HG02884 (cell line): Measurements from ENCODE around the gene THAP4.
"Not testable (repeated sequence)": the region's sequence is repeated elsewhere in the genome, so short reads cannot be mapped to it uniquely, and the experiment has no call there.

ENCODE experiments used
- ATAC-seq: cut with Tn5 transposase; IDR thresholded peaks from one replicate; pipeline ENCODE4 v1.9.1; 2021; ENCODE audit warnings: mild to moderate bottlenecking, moderate library complexity; ENCODE audit not compliant: unreplicated experiment

Gene THAP4

GRCh38 chr2:241666627-241667400 is 29.9 kb upstream of the THAP4 start:
- no peak for ATAC-seq

DNA sequence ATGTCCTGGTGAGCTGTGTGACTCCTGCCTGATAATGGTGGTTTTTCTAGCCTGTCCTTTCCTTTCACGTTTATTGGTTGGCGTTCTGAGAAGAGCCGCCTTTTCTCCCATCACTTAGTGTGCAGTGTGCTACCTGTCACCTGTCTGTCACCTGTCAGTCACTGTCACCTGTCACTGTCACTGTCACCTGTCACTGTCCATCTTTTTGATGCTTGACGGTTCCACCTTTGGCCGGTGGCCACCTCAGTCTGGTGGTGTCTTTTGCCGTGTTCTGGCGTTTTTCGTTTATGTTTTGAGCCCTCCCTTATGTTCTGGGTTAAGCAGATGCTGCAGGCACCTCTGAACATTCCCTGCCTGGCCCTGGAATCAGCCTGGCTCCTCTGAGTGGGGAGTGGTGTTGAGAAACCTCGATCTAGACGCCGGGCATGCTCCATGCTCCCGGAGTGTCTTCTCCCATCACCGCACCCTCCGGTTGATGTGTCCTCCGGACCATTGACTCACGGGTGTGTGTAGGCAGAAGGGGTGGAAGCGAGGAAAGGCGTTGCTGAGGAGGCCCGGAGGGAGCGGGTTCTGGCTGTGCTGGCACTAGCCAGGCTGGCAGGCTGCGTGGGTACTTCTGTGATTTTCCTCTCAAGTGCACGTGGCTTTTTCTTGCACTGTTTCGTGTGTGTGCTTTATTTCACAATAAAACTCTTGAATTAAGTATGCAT is 28.9 kb upstream of the THAP4 start:
- ATAC-seq = no peak

- not testable (repeated sequence) for ATAC-seq
Measured at GRCh38 chr2:241662731-241663130, 25.8 kb upstream of the THAP4 start.

GRCh38 chr2:241660593-241661213 is 23.7 kb upstream of the THAP4 start:
- ATAC-seq = no peak

DNA sequence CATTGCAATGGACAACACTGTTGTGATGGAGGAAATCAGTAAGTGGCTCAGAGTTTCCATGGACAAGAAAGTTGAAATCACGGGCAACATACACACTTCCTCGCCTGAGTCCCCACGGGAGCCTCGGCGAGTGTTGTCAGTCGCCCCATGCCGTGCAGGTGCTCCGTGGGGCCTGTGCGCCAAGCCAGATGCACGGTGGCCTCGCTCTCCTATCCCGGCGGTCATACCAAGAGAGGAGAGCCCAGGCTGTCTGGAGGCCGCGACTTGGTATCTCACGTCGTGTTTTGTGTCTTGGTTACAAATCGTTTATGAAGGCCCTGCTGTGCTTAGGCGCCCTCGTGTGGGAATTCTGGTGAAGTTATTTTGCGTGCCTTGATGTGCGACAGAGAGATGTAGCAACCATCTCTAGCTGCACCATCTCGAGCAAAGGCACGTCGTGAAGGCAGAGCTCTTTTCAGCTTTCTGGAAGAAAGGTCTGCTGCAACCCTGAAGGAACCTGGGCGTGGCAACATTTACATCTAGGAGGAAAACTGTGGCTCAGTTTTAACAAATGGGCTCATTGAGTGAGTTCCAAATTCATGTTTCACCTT is 22.3 kb upstream of the THAP4 start:
- ATAC-seq = no peak

GRCh38 chr2:241658296-241658695 is 21.3 kb upstream of the THAP4 start:
- no peak for ATAC-seq

DNA sequence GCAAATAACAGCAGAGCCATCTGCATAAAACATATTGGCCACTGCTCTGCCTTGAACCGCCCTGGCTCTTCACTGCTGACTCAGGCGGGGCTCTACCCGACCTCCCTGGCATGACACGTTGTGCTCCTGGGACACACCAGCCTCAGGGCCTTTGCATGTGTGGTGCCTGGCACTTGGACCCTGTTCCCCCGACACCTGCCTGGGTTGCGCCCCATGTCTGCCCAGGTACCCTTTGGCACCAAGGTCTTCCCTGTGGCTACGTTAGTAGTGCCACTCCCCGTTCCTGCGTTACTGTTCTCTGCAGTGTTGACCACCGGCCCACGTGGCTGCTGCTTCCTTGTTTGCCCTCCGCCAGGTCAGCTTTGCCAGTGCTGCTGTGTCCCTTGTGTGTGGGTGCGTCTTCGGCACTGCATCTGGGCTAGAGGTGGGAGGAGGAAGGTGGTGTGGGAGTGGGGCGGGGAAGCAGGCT is 20.9 kb upstream of the THAP4 start:
- ATAC-seq = no peak

- ATAC-seq = no peak
Measured at GRCh38 chr2:241656190-241656741, 19.3 kb upstream of the THAP4 start.

GRCh38 chr2:241655516-241656189 is 18.7 kb upstream of the THAP4 start:
- ATAC-seq = no peak

DNA sequence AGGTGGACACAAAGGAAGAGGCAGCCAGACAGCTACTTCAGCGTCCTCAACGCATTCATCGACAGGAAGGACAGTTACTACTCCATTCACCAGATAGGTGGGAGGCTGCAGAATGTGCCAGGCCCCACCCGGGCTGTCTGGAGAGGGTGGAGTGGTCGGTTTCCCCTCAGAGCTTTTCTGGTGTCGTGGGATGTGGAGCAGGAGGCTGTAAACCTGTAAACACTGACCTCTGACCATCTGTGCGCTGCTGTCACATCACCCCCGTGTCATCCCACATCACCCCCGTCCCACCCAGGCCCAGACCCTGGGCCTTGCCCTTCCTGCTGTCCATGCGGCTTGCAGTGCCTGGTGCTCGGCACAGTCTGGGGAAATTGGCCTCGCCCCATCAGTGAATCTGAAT is 17.6 kb upstream of the THAP4 start:
- no peak for ATAC-seq

GRCh38 chr2:241653210-241653750 is 16.3 kb upstream of the THAP4 start:
- ATAC-seq = no peak

- ATAC-seq = no peak
Measured at GRCh38 chr2:241652722-241653121, 15.8 kb upstream of the THAP4 start.

GRCh38 chr2:241652142-241652541 is 15.2 kb upstream of the THAP4 start:
- ATAC-seq = no peak

DNA sequence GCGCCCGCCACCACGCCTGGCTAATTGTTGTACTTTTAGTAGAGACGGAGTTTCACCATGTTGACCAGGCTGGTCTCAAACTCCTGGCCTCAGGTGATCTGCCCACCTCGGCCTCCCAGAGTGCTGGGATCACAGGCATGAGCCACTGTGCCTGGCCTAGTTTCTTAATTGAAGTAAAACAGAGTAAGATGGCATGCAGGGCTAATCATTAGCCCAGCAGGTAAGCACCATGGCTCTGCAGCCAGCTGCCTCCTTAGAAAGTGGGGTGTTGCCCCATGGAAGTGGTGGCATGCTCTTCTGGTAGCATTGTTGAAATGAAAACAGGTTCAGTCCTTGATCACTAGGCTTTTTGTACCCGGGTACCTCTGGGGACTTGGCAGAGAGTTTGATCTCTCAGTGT is 13.0 kb upstream of the THAP4 start:
- no peak for ATAC-seq

DNA sequence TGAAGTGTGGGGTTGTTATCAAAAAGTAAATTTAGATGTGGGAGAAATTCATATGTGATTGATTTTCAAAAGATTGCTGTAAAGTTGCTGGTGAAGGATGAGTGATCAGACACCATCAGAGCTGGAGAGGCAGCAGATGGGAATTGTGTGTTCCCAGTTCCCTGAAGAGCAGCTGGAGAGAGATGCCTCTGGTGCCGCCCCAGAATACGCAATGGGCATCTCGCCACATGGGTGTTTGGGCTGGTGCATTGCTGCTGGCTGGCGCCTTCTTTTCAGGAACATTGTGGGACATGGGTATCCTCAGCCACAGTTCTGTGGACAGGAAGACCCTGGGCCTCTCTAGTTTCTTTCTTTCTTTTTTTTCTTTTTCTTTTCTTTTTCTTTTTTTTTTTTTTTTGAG is 12.4 kb upstream of the THAP4 start:
- no peak for ATAC-seq

DNA sequence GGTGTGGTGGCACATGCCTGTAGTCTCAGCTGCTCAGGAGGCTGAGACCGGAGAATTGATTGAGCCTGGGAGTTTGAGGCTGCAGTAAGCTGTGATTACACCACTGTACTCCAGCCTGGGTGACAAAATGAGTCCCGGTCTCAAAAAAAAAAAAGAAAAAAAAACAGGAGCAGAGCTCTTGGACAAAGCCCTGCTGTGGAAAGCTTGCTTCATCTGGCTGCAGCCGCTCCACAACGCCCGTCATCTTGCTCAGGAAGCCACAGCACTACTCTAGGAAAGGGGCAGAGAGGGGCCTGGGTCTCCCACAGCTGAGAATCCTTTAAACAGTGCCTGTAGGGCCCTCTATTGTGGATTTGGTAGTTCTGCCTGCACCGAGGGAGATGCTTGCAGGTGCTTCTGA is 11.5 kb upstream of the THAP4 start:
- ATAC-seq = no peak

DNA sequence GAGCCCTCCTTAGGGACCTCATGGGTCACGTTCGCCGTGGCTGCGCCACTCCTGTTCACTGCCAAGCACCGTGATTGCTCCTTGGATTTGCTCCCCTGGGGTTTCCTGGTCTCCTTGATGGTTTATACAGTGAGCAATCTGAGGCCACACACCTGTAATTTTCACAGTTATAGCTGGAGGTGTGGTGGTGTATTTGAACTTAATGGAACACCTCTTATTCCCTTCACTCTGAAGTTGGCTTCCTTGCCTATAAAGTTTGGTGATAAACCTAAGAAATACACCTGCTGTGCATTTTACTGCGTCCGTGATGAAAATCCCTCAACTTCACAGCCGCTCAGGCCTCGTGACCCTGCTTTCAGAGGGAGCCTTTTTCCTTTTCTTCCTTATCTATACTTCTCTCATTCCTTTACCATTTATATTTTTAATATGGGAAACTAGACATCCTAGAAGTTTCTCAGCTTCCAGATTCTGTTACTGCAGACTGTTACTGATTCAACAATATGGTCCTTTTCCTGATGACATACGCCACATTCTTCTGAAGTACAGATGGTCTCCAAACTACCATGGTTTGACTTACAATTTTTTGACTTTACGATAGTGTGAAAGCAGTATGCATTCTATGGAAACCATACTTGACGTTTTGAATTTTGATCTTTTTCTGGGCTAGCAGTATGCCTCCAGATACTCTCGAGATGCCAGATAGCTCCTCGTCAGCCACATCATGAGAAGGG is 9.1 kb upstream of the THAP4 start:
- ATAC-seq = no peak

DNA sequence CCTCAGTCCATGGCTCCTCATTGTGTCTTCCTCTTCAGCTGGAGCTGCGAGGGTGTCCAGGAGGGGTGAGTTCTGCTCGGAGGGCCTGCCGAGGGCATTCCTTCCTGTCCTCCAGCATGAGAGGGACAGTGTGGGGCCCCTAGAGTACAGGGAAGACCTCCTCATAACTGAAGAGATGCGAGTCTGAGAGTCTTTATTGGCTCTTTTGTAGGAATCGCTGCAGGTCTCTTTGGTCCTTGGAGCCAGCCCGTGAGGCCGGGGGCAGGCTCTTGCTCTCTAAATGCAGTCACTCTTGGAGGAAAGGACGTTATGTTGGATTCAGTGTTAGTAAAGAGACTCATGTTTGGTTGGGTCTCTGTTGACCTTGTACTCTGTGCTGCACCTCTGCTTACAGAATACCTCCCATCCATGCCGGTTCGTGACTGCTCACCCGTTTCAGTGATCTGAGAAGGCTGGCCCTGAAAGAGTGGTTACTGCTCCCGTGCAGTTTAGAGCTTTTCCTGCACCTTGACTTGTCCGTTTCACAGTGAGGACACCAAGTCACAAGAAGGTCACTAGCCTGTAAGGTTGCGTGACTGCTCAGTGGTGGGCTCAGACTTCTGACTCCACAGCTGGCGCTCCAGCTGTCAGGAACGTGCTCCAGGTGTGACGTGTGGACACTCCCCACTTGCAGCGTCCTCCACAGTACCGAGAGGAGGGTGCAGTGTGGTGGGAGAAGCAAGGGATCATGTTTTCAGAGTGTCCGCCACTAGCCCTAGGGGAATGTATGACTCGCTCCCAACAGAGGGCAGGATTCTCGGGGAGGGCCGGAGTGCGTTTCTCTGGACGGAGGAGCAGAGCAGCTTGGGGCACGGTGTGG is 8.3 kb upstream of the THAP4 start:
- no peak for ATAC-seq

GRCh38 chr2:241641631-241642030 is 4.7 kb upstream of the THAP4 start:
- ATAC-seq = no peak
